HG03575 (cell line): ENCODE results near the gene GID4.
"Not testable (repeated sequence)": the region's sequence is repeated elsewhere in the genome, so short reads cannot be mapped to it uniquely, and the experiment has no call there.

ENCODE experiments used
- ATAC-seq: cut with Tn5 transposase; IDR thresholded peaks from one replicate; pipeline ENCODE4 v1.9.1; 2021; ENCODE audit not compliant: unreplicated experiment, insufficient number of reproducible peaks, low FRiP score; ENCODE audit errors: extremely low read depth

The GID4 gene

DNA sequence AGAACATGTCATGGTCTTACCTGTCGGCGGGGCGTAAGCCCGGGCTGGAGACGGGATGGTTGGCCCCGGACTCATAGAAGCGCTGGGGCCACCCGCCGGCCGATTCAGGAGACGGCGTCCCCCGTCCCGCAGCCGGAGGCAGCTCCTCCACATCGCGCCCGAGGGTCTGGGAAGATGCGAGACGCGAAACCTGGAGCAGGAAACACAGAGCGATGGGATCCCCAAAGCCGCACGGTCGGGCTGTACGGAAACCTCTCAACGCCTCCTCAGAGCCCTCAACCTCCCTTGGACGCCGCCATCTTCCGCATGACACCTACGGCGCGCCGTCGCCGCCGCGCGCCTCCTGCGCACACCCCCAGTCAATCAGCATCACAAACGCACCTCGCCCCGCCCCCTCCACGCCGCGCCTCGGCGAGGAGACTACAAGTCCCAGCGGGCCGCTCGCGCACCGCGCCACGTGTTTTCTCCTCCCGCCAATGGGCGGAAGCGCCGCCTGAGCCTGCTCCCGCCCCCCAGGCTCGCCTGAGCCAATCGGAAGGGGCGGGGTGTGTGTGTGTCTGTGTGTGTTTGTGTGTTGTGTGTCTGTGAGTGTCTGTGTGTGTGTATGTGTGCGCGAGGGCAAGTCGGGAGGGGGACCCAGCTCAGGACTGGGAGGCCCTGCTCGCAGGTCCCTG is at the start of gene GID4, which contains the start of gene ATPAF2:
Gene GID4 (plus strand): TSS at position 548 of the 674 bp plus-strand sequence. CDS start 57 bp downstream, at position 605.
Gene ATPAF2 (minus strand): TSS at position 308 of the 674 bp plus-strand sequence. CDS start 155 bp downstream, at position 153.
- ATAC-seq = no peak

DNA sequence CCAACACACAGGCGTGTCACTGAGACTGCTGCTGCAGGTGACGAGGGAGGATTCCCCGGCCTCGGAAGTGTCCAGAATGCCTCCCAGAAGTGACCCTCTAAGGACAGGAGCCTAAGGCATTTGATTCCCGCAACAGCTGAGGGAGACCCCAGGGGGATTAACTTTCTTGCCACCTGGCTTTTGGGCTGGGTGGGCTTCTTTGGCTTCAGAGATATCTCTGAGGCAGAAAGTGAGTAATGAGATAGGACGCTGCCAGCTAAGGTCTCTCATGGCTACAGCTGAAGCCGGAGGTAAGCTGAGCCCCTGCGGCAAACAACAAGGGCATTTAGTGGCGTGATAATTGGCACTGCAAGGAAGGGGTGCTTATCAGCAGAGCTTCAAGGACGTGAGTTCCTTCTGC is 49.6 kb upstream of the GID4 start:
- no peak for ATAC-seq

DNA sequence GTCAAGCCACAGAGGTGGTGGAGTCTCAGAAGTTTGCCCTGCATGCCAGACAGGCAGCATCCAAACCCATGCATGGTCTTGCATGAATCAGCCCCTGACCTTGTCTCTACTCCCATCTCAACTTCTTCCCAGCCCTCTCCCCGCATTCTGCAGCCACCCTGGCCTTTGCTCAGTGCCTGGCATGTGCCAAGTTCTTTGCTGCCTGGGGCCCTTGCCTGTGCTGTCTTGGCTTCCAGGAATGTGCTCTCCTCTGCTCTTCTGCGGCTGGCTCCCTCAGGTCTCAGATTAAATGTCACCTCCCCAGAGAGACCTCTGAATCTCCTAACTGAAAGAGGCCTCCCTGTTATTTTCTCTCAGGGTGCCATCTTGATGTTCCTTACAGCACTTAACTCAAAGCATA is 48.9 kb upstream of the GID4 start:
- ATAC-seq = no peak

DNA sequence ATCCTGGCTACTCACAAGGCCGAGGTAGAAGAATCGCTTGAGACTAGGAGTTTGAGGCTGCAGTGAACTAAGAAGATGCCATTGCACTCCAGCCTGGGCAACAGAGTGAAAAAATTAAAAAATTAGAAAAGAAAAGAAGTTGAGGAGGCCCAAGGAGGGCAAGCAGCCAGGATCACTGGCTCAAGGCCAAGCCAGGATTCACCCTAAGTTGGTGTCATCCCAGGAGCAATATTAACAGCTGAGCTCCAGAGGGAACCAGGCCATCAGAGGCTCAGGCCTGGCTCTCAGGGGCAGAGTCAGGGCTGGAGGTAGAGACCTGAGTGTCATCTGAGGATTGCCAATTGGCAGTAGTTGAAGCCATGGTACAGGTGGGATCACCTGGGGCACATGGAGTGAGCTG is 45.8 kb upstream of the GID4 start:
- ATAC-seq = no peak

DNA sequence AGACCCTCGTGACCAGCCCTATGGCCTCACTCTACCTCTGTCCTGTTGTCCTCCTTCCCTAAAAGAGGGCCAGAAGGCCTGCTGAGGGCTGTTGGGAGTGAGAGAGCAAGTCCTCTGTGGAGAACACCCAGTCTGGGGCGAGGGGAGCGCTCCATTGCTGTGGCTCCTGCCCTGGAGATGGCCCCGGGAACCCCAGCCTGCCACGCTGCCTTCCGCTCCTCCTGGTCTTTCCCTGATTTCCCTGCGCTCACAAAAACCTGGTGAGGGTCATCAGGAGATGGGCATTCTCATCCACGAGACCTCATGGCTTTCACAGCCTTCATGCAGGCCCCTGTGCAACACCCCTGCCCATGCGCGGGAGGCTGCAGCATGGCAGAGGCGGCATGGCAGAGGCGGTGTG is 45.4 kb upstream of the GID4 start:
- ATAC-seq = no peak

DNA sequence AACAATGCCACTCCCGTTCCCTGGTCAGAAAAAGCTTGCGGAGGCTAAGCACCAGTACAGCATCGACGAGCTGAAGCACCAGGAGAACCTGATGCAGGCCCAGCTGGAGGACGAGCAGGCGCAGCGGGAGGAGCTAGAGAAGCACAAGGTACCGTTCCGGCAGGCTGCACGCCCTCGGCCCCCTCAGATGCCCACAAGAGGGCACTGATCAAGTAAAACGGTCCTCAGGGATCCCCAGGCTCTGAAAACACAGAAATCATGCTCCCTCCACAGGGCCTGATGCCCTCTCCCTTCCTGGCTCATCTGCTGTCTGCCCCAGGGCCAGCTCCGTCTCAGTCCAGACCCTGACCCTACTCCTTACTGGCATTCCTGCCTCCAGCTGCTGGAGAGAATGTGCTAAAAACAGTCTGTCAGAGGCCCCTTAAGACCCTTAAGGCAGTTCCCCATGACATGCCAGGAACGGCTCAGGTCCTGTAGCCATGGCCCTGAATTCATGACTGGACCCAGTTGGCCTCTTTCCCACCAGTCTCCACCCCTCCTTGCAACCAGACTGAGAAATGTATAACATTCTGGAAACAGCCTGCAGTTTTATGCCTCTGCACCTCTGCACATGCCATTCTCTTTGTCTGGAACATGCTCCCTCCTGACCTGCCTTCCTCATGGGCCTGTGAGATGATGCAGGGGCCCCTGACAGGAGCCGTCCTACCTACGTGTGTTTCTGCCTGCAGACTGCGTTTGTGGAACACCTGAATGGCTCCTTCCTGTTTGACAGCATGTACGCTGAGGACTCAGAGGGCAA is 44.7 kb upstream of the GID4 start:
- ATAC-seq = no peak

DNA sequence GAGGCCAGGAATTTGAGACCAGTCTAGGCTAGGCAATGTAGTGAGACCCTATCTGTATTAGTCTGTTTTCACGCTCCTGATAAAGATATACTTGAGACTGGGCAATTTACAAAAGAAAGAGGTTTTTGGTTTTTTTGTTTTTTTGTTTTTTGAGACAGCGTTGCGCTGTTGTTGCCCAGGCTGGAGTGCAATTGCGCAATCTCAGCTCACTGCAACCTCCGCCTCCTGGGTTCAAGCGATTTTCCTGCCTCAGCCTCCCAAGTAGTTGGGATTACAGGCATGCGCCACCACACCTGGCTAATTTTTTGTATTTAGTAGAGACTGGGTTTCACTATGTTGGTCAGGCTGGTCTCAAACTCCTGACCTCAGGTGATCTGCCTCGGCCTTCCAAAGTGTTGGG is 43.3 kb upstream of the GID4 start:
- ATAC-seq = not testable (repeated sequence)

DNA sequence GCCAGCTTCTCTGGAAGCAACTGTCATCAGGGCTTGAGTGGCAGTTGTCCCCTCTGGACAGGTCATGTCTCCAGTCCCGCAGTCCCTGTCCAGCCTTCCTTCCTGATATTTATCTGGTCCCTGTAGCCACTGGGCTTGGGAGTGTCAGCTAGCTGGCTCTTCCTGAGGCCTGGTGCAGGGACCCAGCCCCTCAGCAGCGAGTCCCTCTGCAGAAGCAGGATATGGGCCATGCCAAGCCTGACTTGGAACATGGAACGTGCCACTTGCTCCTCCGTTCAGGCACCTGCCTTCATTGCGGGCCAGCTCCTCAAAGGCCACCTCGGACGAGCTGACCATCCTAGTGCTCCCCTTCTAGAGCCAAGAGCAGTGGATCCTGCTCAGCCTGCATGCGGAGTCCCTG is 40.3 kb upstream of the GID4 start:
- ATAC-seq = no peak

DNA sequence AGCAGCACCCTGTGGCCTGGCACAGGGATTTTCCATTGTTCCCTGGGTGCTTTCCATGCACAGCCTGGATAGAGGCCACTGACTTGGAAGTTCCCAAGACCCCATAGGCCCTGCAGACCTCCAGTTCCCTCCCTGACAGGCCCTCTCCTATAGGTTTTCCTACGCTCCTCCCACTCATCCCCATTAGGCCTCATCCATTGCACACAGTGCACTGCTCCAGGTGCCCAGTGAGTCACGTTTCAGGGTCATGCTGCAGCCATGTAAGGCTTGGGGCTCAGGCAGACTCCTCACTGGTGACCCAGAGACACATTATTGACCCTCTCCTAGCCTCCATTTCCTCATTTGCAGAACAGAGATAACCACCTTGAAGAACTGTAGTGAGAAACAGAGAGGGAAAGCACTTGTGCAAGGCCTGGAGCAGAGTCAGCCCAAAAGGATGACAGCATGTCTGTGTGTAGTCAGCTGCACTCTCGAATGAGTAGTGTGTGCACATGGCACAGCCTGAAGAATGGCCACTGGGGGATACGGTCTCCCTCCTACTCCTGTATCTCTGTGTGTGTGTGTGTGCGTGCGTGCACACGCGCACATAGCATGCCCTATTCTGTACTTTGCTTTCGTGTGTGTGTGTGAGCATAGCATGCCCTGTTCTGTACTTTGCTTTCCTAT is 39.7 kb upstream of the GID4 start:
- no peak for ATAC-seq

DNA sequence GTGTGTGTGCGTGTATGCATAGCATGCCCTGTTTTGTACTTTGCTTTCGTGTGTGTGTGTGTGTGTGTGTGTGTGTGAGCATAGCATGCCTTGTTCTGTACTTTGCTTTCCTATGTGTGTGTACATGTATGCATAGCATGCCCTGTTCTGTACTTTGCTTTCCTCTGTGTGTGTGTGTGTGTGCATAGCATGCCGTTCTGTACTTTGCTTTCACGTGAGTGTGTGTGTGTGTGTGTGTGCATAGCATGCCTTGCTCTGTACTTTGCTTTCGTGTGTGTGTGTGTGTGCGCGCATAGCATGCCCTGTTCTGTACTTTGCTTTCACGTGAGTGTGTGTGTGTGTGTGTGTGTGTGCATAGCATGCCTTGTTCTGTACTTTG is 39.2 kb upstream of the GID4 start:
- no peak for ATAC-seq

DNA sequence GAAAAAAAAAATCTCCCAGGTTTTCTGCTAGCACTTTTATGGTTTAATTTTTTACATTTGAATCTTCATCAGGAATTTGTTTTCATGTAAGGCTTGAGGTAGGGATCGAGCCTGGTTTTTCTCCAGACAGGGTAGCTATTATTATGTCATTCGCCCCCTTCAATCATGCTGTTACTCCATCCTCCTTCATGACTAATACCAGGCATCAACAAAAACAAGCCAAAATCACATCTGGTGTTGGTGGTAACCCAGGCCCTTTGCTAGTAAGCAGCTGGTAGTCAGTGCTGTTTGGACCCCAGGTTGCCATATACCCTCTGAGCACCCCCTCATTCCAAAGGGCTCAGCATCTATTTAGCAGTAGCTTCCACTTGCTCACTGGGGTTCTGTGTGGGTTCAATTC is 37.0 kb upstream of the GID4 start:
- no peak for ATAC-seq

DNA sequence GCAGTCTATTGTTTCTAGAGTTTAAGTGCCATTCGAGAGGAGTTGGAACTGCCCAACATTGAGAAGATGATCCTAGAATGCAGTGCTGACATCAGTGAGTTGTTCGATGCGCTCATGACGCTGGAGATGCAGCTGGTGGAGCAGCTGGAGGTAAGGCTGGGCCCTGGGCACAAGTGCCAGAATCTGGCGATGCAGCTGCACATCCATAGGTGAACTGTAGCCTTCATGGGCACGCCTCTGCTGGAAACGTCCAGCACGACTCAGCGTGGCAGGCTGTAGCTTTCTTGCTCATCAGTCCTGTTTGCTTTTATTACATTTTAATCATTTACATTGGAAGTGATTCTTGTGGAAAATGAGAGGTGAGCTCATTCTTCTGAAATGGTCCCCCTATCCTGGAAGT is 34.9 kb upstream of the GID4 start:
- ATAC-seq = no peak

DNA sequence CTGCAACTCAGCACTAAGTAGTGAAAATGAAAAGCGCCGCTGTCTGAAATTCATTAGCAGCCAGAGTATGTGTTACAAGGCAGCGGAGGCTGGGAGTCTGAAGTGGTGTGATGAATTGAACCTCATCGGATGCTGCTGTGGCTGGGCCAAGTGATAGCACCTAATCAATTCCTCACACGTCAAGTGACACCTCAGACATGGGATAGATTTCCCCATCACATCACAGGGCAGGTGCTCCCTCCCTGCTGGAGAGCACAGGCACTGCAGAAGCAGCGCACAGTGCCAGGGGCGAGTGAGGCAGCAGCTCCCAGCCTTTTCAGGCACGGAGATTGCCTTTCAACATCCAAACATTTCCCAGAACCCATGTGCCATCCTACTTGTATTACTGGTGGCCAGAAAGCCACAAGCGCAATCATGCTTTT is 34.3 kb upstream of the GID4 start:
- no peak for ATAC-seq

DNA sequence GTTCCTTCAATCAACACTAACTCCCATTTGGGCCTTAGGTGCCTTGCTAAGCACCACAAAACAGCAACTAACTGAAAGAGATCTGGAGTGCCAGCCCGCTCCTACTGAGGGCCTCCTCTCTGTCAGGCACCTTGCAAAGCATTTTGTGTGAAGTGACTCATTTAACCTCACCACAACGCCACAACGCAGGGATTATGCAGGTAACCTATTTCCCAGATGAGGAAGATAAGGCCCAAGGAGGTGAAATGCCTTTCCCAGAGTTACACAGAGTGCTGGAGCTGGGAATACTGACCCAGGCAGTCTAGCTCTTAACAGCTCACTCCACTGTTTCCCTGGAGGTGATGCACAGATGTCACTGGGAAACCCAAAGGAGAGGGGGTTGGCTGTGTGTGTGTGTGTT is 33.7 kb upstream of the GID4 start:
- no peak for ATAC-seq

DNA sequence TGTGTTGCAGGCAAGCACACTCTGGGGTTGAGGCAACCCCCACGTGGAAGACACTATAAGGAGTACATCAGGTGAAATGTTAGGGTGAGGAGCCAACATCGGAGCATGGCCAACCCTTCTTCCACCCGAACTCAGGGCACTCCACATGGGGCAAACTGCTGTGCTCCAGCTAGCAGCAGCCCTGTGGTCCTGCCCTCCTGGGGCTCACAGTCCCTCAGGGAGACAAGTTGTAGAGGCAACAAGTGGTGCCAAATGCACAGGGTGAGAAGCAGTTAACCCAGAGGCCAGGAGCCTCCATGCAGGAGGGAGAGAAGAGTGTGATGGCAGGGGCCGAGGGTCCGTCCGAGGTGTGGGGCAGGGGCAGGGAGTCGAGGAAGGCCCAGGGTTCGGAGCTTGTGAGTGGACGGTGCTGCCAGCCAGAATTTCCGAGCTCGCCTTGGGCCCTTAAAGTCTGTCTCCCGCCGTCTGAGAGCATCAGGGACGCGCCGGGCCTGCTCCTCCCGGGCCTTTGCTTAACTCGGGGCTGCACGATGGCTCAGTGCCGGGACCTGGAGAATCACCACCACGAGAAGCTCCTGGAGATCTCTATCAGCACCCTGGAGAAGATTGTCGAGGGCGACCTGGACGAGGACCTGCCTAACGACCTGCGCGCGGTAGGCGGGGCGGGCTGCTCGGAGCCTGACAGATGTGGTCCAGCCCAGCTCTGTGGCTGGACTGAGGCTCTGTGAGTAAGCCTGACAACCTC is 32.5 kb upstream of the GID4 start:
- no peak for ATAC-seq

DNA sequence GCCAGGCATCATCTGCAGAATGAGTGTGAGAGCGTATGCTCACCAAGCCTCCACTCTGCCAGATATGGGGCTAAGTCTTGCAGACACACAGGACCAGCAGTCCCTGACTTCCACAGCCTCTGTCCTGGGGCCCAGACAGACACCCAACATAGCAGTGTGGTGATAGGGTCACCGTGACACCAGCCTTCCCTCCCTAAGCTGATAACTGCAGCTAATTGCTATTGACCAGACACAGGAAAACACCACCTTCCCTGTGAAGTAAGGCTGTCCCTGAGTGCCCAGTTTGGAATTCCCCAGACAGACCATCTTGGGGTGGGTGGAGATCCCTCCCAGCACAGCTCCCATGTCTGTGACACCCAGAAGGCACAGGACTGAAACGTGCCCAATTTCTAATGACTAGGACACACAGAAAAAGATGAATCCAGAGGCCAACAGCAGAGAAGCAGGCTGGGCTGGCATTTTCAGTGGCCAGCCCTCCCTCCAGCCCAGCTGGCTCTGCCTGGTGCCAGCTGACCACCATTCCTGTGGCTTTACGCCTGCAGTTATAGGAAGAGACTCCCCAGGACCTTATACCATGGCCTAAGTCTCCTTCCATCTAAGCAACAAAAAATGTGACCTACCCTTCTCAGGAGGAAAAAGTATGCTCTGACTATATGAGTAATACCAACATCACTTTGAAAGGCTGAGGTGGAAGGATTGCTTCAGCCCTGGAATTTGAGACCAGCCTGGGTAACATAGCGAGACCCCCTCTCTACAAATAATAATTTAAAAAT is 30.5 kb upstream of the GID4 start:
- no peak for ATAC-seq

DNA sequence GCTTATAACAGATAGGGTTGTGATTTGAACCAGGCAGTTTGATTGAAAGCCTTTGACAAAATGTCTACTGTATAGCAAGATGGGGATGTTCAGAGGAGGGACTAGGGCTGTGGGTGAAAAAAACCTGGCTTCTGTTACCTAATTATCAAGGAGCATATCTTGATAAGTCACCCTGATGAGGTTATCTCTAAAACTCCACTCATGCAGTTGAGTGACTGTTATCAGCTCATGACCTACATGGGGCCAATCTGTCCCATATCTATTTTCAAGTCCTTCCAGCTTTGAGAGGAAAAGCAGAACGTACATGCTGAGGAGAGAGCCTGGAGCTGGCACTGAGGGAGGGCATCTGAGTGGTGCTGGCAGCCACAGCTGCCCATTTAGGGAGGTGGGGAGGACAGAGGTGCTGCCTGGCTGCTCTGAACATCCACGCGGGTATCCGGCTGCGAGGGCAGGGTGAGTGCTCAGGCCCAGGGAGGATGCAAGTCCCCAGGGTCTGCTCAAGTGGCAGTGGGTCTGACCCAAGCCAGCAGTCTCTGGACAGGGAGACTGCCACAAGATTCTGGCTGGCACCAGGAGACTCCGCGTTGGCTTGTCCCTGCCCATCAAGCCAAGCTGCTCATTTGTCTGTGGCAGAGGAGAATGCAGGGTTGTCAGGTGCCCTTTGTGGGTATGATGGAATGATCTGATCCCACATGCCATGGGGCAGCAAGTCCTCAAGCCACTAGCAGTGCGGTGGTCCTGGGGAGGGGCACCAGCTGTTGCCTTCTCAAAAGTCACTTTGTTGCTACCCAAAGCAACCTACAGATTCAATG is 29.4 kb upstream of the GID4 start:
- no peak for ATAC-seq

DNA sequence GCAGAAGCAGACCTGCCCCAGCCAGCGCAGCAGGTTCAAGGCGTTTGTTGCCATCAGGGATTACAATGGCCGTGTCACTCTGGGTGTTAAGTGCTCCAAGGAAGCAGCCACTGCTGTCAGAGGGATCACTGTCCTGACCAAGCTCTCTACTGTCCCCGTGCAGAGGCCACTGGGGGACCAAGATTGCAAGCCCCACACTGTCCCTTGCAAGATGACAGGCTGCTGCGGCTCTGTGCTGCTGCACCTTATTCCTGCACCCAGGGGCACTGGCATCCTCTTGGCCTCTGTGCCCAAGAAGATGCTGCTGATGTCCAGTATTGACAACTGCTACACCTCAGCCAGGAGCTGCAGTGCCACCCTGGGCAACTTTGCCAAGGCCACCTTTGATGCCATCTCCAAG is 27.9 kb upstream of the GID4 start:
- ATAC-seq = no peak
